GM21529 (cell line): ENCODE data around the gene FGF22.
A peak's percentile ranks its signal among the peaks of the same experiment; 100 is the strongest.
"Not testable (repeated sequence)": the region's sequence is repeated elsewhere in the genome, so short reads cannot be mapped to it uniquely, and the experiment has no call there.

ENCODE experiments used
- ATAC-seq: cut with Tn5 transposase; IDR thresholded peaks from one replicate; pipeline ENCODE4 v1.9.1; 2021; ENCODE audit not compliant: unreplicated experiment

FGF22 gene

DNA sequence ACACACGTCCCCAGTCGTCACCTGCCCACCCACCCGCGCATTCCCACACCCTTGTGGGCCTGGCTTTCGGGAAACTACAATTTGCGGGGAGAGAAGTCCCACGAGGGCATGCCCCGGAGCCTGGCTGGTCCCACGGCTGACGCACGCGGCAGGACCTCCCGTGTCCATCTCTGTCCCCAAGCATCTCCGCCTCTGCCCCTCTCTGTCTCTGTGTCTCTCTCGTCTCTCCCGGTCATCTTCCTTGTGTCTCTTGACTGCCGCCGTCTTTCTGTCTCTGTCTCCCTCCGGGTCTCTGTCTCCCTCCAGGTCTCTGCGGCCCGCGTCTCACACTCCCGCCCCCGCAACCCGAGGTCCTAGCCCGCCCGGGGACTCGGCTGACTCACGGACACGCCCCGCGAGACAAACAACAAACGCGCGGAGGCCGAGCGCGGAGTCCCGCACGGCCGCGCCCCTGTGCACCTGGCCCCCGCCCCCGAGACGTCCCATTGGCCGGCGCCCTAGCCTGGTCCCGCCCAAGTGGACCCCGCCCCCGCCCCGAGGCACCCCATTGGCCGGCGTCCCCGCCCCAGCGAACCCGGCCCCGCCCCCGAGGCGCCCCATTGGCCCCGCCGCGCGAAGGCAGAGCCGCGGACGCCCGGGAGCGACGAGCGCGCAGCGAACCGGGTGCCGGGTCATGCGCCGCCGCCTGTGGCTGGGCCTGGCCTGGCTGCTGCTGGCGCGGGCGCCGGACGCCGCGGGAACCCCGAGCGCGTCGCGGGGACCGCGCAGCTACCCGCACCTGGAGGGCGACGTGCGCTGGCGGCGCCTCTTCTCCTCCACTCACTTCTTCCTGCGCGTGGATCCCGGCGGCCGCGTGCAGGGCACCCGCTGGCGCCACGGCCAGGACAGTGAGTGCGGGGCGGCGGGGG, at the start of gene FGF22:
TSS of gene FGF22 (plus strand) at position 627 of the 908 bp plus-strand sequence. CDS start at position 674, 47 bp downstream.
- peak; percentile 48 for ATAC-seq

DNA sequence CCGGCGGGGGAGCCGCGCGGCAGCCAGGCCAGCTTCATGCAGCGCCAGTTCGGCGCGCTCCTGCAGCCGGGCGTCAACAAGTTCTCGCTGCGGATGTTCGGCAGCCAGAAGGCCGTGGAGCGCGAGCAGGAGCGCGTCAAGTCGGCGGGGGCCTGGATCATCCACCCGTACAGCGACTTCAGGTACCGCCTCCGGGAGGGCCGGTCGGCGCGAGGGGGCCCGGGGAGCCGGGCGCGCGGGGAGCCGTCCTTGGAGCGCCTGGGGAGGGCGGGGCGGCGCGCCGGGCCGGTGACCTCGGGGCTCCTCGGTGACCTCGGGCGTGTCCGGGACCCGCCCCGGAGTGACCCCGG, 49.3 kb upstream of the FGF22 start:
- no peak for ATAC-seq

DNA sequence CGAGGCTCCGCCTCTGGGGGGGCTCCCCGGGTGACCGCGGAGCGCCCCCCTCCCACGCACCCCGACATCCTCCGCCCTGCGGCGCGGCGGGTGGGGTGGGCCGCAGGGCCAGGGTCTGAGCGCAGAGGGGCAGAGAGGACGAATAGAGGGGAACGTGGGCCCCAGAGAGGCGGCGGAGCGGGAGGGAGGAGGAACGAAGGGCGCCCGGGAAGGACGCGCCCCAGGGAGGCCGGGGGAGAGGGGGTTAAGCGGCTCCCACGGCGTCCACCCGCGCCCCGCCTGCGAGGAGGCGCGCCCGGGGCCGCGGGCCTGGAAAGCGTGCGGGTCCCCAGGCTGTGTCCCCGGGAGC, 49.0 kb upstream of the FGF22 start:
- ATAC-seq = no peak

DNA sequence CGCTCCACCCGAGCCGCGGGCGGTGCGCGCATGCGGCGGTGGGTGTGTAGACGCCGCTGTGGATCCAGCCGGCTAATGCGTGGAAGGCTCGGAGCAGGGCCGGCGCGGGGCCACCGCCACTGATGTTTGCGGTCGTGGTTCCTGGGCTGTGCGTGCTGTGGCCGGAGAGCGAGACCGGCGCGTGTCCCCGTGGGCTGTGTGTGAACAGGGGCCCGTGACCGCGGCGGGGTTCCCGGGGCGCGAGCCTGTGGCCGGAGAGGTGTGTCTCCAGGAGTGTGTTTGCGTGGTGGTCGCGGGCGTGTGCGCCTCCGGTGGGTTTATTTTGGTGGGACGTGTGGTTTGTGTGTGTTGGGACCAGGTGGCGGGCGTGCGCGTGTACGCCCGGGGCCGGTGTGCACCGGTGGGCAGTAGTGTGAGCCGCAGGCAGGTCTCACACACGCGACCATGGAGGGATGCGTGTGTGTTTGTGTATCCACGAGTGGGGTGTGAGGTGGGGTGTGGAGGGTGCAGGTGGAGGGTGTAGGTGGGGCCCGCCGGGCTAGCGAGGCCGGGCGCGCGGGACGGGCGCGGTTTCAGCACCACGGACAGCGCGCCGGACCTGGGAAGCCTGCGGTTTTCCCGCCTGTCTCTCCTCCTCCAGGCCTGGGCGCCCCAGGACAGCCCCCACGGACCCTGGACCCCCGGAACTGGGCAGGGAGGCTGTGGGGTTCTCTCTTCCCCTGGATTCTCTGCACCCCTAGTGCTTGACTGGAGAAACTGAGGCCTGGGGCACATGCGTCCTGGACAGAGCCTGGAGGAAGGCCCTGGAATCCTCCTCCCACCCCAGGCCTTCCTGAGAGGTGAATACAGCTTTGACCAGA, 48.4 kb upstream of the FGF22 start:
- ATAC-seq = no peak

DNA sequence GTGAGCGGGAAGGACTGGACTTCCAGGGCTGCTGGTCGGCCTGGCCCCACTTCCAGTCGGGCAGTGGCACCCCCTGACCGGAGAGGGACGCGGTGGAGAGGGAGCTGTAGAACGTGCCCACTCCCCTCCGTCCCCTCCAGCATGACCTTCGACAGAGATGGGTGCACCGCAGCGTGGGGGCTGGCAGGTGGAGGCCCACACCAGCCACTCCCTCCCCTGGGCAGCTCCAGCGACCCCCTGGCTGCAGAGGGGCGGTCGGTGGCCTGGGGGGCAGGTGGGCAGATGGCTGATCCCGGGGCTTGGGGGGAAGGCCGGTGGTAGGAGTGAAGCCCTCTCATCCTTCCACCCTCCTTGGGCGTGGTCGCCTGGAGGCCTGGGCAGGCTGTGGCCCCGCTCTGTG, 47.6 kb upstream of the FGF22 start:
- ATAC-seq = no peak

DNA sequence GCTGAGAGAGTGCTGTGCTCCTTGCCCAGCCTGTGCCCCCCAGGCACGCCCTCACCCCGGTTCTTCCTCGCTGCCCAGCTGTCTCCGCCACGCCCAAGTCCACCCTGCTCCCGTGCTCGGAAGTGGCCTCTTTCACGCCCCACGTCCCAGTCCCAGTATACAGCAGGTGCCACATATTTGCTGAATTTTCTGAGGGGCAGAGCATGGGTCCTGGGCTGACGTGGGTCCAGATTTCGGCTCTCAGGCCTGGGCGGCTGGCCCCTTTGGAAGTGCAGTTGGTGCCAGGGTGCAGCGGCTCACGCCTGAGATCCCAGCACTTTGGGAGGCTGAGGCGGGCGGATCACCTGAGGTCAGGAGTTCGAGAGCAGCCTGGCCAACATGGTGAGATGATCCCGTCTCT, 46.6 kb upstream of the FGF22 start:
- ATAC-seq = no peak

DNA sequence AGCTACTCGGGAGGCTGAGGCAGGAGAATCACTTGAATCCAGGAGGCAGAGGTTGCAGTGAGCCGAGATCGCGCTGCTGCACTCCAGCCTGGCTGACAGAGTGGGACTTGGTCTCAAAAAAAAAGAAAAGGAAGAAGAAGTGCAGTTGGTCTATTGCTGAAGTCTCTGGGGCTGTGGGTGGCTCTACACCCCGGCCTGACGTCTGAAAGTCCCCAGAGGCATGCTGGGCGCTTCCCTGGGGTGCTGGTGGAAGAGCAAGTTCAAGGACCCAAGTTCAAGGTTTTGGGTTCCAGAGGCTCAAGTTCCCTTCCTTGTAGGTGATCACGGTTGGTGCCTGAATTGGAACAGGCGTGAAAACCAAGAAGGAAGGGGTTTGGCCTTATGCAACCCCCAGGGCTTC, 46.2 kb upstream of the FGF22 start:
- ATAC-seq = no peak

DNA sequence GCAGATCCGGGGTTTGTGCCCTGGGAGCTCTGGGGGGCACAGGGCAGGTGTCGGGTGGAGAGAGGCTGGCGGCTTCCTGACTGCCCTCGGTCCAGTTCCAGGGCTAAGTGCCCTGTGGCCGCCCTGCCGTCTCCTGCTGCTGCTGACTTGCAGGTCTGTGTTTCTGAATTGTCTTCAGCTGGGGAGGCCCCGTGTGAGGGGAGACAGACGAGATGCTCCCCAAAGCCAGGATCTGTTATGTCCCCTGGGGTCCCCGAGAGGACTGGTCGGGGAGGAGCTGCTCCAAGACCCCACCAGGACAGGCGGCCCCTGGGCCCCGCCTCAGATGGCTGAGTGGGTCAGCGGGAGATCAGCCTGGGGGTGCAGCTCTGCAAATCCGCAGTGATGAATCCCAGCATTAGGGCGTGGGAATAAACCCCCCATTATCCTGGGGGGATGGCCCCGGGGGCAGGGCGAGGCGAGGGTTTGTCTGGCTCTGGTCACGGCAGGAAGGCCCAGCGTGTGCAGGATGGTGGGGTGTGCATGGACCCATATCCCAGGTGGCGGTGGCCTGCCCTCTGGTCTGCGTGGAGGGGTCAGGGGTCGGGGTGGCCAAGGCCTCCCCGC, 45.3 kb upstream of the FGF22 start:
- no peak for ATAC-seq

DNA sequence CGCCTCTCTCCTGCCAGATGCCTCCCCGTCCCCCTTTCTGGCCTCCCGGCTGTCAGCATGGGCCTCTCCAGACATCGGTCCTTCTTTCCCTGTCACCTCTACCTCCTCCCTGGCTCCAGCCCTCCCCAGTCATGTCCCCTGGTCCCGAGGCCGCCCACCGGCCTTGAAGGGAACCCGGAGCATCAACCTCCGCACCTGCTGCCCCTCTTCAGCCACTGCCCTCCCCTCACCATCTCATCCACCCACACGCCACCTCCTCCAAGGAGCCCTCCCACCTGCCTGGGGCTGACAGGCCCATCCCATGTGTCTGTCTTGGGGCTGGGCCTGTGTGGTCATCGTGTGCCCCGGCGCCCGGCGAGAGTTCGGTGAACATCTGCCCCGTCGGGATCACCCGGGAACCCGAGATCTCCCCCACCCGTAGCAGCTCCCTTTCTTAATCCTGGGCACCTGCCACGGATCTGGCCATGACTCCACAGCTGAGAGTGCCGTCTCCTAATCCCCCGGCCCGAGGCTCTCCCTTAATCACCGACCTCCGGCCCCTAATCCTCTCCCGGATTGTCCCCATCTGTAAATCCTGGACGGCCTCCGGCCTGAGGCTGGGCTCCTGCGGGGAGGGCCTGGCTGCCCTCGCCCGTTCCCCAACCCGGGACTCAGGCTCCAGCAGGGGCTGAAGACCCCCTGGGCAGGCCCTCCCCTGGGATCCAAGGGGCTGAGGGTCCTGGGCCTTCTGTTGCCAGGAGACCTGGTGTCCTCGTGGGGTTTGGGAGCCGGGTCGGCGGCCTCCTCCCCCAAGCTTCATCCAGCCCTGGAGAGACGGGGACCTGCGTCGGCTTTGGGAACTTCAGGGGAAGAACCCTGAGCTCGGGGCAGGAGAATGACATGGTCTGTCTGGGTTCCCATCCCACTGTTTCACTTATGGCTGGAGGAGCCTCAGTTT, 44.1 kb upstream of the FGF22 start:
- no peak for ATAC-seq

DNA sequence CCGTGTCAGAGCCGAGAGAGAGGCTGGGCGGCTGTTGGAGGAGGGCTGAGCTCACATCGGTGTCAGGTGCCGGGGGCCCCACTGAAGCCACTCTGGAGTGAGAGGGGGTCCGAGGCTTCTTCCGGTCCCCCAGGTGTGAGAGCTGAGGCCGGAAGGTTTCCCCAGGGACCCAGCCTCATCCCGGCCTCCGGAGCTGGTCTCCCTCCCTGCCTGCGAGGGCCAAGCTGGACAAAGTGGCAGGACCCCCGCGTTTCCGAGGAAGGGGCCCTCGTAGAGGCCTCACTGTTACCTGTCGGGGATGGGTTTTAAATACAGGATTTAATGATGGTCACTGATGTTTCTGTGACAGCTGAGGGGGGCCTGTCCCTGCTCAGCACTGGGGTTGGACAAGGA, 43.4 kb upstream of the FGF22 start:
- ATAC-seq = no peak

DNA sequence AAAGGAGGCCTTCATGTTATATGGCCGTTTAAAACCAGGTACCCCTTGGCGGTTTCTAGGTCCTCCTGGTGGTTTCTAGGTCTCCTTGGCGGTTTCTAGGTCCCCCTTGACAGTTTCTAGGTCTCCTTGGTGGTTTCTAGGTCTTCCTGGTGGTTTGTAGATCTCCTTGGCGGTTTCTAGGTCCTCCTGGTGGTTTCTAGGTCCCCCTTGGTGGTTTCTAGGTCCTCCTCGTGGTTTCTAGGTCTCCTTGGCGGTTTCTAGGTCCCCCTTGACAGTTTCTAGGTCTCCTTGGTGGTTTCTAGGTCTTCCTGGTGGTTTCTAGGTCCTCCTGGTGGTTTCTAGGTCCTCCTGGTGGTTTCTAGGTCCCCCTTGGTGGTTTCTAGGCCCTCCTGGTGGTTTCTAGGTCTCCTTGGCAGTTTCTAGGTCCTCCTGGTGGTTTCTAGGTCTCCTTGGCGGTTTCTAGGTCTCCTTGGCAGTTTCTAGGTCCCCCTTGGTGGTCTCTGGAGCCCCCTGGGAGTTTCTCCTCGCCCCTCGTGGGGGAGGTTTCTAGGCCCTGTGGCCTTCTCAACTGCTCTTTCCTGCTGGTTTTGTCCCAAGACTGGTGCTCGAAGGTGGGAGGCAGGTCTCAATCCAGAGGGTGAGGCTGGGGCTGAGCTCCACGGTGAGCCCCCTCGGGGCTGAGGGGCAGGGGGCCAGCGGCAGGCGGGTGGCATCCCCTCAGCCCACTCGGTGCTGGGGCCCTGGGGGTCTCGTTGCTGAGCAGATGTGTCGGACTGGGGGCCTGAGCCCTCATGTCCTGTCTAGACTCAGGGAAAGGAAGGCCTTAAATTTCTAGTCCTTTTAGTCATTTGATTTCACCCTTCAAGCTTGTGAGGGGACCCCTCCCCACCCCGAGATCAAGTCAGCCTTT, 42.0 kb upstream of the FGF22 start:
- no peak for ATAC-seq

DNA sequence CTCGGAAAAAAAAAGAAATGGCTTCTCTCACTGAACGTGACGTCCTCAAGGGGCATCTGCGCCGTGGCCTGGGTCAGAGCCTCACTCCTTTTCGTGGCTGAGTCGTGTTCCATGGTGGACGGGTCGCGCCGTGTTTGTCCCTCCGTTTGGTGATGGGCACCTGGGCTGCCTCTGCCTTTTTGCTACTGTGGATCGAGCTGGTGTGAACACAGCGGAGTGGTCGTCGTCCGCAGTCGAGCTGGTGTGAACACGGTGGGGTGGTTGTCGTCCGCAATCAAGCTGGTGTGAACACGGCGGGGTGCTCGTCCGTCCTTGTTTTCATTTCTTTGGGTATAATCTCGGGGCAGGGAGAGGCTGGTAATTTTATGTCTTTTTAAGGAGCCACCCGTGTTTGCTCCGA, 38.4 kb upstream of the FGF22 start:
- ATAC-seq = no peak

DNA sequence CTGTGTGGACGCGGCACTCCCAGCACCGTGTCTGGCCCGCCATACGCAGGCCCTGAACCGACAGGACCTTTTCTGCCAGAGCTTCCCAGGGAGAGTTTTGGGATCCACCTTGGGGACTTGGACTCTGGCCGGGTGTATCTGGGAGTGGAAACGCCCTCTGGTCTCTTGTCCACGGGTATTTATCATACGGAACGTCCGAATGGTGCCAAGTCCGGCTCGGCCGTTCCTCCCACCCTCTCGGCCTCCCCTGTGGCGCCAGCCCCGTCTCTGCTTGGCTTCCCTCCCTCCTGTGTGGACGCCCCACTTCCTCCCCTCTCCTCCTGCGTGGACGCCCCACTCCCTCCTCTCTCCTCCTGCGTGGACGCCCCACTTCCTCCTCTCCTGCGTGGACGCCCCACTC, 37.9 kb upstream of the FGF22 start:
- no peak for ATAC-seq

DNA sequence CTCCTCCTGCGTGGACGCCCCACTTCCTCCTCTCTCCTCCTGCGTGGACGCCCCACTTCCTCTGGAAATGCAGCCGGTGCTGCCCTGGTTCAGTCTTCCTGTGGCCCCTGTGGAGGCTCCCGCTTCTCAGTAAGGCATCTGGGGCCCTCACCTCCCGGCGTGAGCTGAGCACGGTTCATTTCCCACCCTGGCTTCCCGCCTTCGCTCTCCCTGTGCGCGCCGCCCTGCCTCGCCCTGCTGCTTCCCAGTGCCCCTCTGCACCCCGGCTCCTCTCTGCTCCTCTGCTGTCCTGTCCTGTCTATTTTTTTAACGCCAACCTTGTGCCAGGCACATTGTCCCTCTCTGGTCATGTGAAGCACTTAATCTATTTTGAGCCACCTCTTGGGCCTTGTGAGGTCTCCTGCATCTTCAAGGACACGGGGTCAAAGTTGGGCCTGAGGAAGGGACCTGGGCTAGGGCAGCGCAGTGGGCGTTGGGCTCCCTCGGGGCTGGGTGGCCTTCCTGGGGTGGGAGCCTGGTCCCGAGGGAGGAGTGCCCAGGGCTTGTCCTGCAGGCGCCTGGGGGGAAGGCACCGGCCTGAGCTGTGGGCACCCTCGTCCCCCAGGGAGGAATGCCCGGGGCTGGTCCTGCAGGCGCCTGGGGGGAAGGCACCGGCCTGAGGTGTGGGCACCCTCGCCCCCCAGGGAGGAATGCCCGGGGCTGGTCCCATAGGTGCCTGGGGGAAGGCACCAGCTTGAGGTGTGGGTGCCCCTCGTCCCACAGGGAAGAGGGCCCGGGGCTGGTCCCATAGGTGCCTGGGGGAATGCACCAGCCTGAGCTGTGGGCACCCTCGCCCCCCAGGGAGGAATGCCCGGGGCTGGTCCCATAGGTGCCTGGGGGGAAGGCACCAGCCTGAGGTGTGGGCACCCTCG, 37.0 kb upstream of the FGF22 start:
- no peak for ATAC-seq

DNA sequence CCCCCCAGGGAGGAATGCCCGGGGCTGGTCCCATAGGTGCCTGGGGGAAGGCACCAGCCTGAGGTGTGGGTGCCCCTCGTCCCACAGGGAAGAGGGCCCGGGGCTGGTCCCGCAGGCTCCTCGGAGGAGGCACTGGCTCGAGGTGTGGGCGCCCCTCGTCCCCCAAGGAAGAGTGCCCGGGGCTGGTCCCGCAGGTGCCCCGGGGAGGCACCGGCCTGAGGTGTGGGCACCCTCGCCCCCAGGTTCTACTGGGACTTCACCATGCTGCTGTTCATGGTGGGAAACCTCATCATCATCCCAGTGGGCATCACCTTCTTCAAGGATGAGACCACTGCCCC, 36.4 kb upstream of the FGF22 start:
- not testable (repeated sequence) for ATAC-seq

DNA sequence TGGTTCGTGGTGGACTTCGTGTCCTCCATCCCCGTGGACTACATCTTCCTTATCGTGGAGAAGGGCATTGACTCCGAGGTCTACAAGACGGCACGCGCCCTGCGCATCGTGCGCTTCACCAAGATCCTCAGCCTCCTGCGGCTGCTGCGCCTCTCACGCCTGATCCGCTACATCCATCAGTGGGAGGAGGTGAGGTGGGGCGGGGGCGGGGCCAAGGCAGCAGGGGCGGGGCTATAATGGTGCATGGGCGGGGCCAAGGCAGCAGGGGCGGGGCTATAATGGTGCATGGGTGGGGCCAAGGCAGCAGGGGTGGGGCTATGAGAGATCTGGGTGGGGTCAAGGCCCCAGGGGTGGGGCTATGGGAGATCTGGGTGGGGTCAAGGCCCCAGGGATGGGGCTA, 35.9 kb upstream of the FGF22 start:
- not testable (repeated sequence) for ATAC-seq

DNA sequence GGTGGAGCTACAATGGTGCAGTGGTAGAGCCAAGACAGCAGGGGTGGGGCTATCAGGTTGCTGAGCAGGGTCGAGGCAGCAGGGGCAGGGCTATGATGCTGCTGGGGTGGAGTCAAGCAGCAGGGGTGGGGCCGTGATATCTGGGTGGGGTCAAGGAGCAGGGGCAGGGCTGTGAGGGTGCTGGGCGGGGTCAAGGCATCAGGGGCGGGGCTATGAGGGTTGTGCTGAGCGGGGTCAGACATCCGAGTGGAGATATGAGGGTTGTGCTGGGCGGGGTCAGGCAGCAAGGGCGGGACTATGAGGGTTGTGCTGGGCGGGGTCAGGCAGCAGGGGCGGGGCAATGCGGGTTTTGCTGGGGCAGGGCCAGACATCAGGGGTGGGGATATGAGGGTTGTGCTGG, 35.3 kb upstream of the FGF22 start:
- ATAC-seq = no peak

DNA sequence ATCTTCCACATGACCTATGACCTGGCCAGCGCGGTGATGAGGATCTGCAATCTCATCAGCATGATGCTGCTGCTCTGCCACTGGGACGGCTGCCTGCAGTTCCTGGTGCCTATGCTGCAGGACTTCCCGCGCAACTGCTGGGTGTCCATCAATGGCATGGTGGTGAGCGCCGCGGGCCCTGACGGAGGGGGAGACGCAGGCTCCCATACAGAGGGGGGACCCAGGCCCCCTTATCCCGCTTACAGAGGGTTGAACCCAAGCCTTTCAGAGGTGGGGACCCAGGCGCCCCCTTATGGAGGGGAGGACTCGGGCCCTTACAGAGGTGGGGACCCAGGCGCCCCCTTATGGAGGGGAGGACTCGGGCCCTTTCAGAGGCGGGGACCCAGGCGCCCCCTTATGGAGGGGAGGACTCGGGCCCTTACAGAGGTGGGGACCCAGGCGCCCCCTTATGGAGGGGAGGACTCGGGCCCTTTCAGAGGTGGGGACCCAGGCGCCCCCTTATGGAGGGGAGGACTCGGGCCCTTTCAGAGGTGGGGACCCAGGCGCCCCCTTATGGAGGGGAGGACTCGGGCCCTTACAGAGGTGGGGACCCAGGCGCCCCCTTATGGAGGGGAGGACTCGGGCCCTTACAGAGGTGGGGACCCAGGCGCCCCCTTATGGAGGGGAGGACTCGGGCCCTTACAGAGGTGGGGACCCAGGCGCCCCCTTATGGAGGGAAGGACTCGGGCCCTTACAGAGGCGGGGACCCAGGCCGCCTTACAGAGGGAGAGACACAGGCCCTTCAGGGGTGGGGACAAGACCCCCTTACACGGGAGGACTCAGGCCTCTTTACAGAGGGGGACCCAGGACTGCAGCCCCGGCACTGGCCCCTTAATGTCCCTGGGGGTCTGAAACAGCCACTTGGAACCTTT, 34.4 kb upstream of the FGF22 start:
- ATAC-seq = not testable (repeated sequence)
